Endothelial cell of umbilical vein (primary cell): ENCODE data around the gene ATXN7L2. TPM values are rescaled to one million over a fixed set of nuclear protein-coding genes. Genes with fewer than 3 reads are reported as not detected.

Source experiments
- BruUV-seq: library from RNA; stranded (reverse); fragments of 400-500 nt; replicated peaks from 2 replicates; lab custom pipeline; 2021; lab: Mats Ljungman, UMichigan
- CTCF ChIA-PET: fragments of 300-600, 350-600 bp; sonication (Branson Sonifier 250); formaldehyde crosslinking; loops from one replicate; lab custom pipeline; 2021; ENCODE audit warnings: antibody characterized with exemption, inconsistent platforms; lab: Charles Lee
- POLR2A ChIA-PET: fragments of 300-600, 350-600 bp; sonication (Branson Sonifier 250); formaldehyde crosslinking; loops from one replicate; lab custom pipeline; 2021; ENCODE audit warnings: antibody characterized with exemption, inconsistent platforms; lab: Charles Lee
- DNase-seq: peaks from one replicate; pipeline ENCODE4 v3.0.0-alpha.2; 2011; ENCODE audit warnings: low read depth, low spot score
- FAIRE-seq: peaks from 2 replicates; lab custom pipeline; 2011; peaks lifted over from hg19 to GRCh38; lab: Jason Lieb, UNC
- H2AFZ ChIP-seq: 2 replicates; pipeline ENCODE4 v1.6.0; 2012; ENCODE audit warnings: low read depth, low read length, control low read depth, inconsistent platforms
- H3K27ac ChIP-seq: 2 replicates; pipeline ENCODE4 v1.5.1; 2011; ENCODE audit warnings: low read depth, mild to moderate bottlenecking, control low read depth, low read length, moderate library complexity; ENCODE audit not compliant: insufficient read depth
- H3K27me3 ChIP-seq, 2 experiments: 2 replicates each; pipeline versions ENCODE4 v1.6.0 to v1.6.1; 2011; ENCODE audit warnings: low read length in 2 of 2, mixed read lengths in 1 of 2; ENCODE audit not compliant: control insufficient read depth in 2 of 2, insufficient read depth in 2 of 2
- H3K36me3 ChIP-seq, 2 experiments: 2 replicates in 1 of 2; 3 replicates in 1 of 2; pipeline ENCODE4 v1.5.1; 2011; ENCODE audit warnings: low read length in 2 of 2, mild to moderate bottlenecking in 1 of 2, moderate library complexity in 1 of 2; ENCODE audit not compliant: control insufficient read depth in 2 of 2, insufficient read depth in 2 of 2; ENCODE audit errors: extremely low read depth in 1 of 2
- H3K4me1 ChIP-seq: 3 replicates; pipeline ENCODE4 v1.5.1; 2011; ENCODE audit warnings: mild to moderate bottlenecking, low read length; ENCODE audit not compliant: control insufficient read depth, insufficient read depth; ENCODE audit errors: extremely low read depth
- H3K4me2 ChIP-seq: 2 replicates; pipeline ENCODE4 v1.6.1; 2011; ENCODE audit warnings: low read length, control low read depth, mixed read lengths; ENCODE audit not compliant: insufficient read depth
- H3K4me3 ChIP-seq, 3 experiments: fragments of 200-600 bp in 1 of 3; sonication (generic), shearing (Covaris generic) in 1 of 3; replicated peaks in 1 of 3; 2 replicates each; pipeline ENCODE4 v1.5.1; 2011 to 2016; ENCODE audit warnings: control low read depth in 3 of 3, low read length in 3 of 3, mild to moderate bottlenecking in 2 of 3, inconsistent platforms in 1 of 3, low read depth in 1 of 3, moderate library complexity in 1 of 3; ENCODE audit not compliant: insufficient read depth in 1 of 3
- H3K79me2 ChIP-seq: 2 replicates; pipeline ENCODE4 v1.6.0; 2012; ENCODE audit warnings: low read length, inconsistent platforms; ENCODE audit not compliant: control insufficient read depth, insufficient read depth
- H3K9ac ChIP-seq: replicated peaks from 2 replicates; pipeline ENCODE3; 2011; ENCODE audit warnings: low read length, control low read depth; ENCODE audit not compliant: insufficient read depth; ENCODE audit errors: extremely low read depth
- H3K9me1 ChIP-seq: replicated peaks from 3 replicates; pipeline ENCODE4 v1.6.0; 2011; ENCODE audit warnings: mild to moderate bottlenecking, low read length; ENCODE audit not compliant: control insufficient read depth, insufficient read depth; ENCODE audit errors: extremely low read depth
- H3K9me3 ChIP-seq: replicated peaks from 2 replicates; pipeline ENCODE4 v1.5.1; 2012; ENCODE audit warnings: low read length, inconsistent platforms; ENCODE audit not compliant: control insufficient read depth, insufficient read depth
- H4K20me1 ChIP-seq: replicated peaks from 2 replicates; pipeline ENCODE3; 2011; ENCODE audit warnings: mild to moderate bottlenecking, low read length; ENCODE audit not compliant: control insufficient read depth, insufficient read depth; ENCODE audit errors: extremely low read depth
- EZH2 ChIP-seq: IDR thresholded peaks from 2 replicates; pipeline ENCODE4 v1.6.1; 2012; ENCODE audit warnings: borderline replicate concordance, low read depth, mild to moderate bottlenecking, moderate library complexity, low read length, inconsistent platforms; ENCODE audit not compliant: severe bottlenecking
- FOS ChIP-seq: IDR thresholded peaks from 2 replicates; pipeline ENCODE4 v1.6.1; 2011; ENCODE audit warnings: mild to moderate bottlenecking, low read length, moderate library complexity, borderline replicate concordance; ENCODE audit not compliant: insufficient read depth
- GATA2 ChIP-seq: IDR thresholded peaks from 2 replicates; pipeline ENCODE4 v1.7.0; 2011; ENCODE audit warnings: low read depth, mild to moderate bottlenecking, moderate library complexity, mixed read lengths, low read length; ENCODE audit not compliant: insufficient read length, insufficient read depth
- JUN ChIP-seq: IDR thresholded peaks from 2 replicates; pipeline ENCODE4 v1.6.1; 2011; ENCODE audit warnings: borderline replicate concordance, low read depth; ENCODE audit not compliant: insufficient read length, insufficient read depth
- MAX ChIP-seq: IDR thresholded peaks from 2 replicates; pipeline ENCODE4 v1.6.1; 2011; ENCODE audit not compliant: insufficient read depth, insufficient read length
- MYC ChIP-seq: IDR thresholded peaks from one replicate; pipeline ENCODE4 v1.6.1; 2011; ENCODE audit warnings: mild to moderate bottlenecking, low read depth, low read length
- POLR2A ChIP-seq: IDR thresholded peaks from 2 replicates; pipeline ENCODE4 v1.6.1; 2012; ENCODE audit warnings: low read depth, mild to moderate bottlenecking, control low read depth, low read length
- POLR2AphosphoS5 ChIP-seq: IDR thresholded peaks from 2 replicates; pipeline ENCODE4 v1.6.1; 2012; ENCODE audit warnings: low read depth, mild to moderate bottlenecking, control low read depth, low read length, moderate library complexity; ENCODE audit not compliant: insufficient read depth
- dilution Hi-C: fragments of 300-500 bp; cut with MboI; formaldehyde crosslinking; loops from one replicate; pipeline ENCODE4 v1.15.0; 2019; ENCODE audit warnings: low sequenced_read_pairs; ENCODE audit not compliant: extremely low pct_ligation_motif_present
- intact Hi-C: fragments of 100-400 bp; cut with micrococcal nuclease; formaldehyde crosslinking; loops from one replicate; pipeline ENCODE4 v1.10.0; 2022
- polyA plus RNA-seq, 4 experiments: library from polyadenylated mRNA; depleted of rRNA in 3 of 4; stranded (reverse) in 3 of 4; unstranded in 1 of 4; fragments of >200 nt; gene quantifications; 2 replicates each; pipeline versions ENCODE4 v1.2.1 to v1.2.3, GENCODE V29; 2011 to 2012; ENCODE audit warnings: missing spikeins in 1 of 4
- total RNA-seq: library from RNA; stranded (reverse); gene quantifications from 2 replicates; pipeline ENCODE4 v1.2.3, GENCODE V29; 2021
- TF ChIP-seq, protein P1 (sequence below), 2 donors: IDR thresholded peaks; 1 replicate in 1 of 2; 2 replicates in 1 of 2; pipeline ENCODE4 v1.5.1; 2011; ENCODE audit warnings: low read length in 2 of 2, mild to moderate bottlenecking in 2 of 2, moderate library complexity in 2 of 2, control low read depth in 1 of 2, inconsistent platforms in 1 of 2, low read depth in 1 of 2; ENCODE audit not compliant: insufficient read depth in 1 of 2; ENCODE audit errors: extremely low read depth in 1 of 2

ATXN7L2 gene
- total and polyA plus RNA-seq, 2 donors (not counting 3 experiments of a cell fraction or from before 2014, with no cell fraction given) = 4.4 to 4.9 TPM

- H3K4me2 ChIP-seq = no peak overlapping the region
- H3K27ac ChIP-seq = no peak overlapping the region
- peaks cover 21% of the 10 kb centered on the region in 2 experiments for H3K27me3 ChIP-seq
- H3K79me2 ChIP-seq = no peaks in the 10 kb centered on the region
- intact Hi-C loops (loop anchor here (10.0 kb wide), 3 partner anchors 133 to 283 kb away; partner anchors contain the start of genes AMPD2, EPS8L3 and GNAT2), dilution Hi-C loops (no loop called here)
- no peaks in the 10 kb centered on the region for H3K9me1 ChIP-seq
- no peak overlapping the region for H3K9ac ChIP-seq
- H2AFZ ChIP-seq = no peak overlapping the region
- H3K9me3 ChIP-seq = no peaks in the 10 kb centered on the region
- POLR2A ChIA-PET = no interaction called here
- TF ChIP-seq MYC (no peak), EZH2 (no peak), JUN (no peak), POLR2A (no peak), FOS (no peak), GATA2 (no peak), POLR2AphosphoS5 (no peak), MAX (no peak)
- TF ChIP-seq, protein P1, sequence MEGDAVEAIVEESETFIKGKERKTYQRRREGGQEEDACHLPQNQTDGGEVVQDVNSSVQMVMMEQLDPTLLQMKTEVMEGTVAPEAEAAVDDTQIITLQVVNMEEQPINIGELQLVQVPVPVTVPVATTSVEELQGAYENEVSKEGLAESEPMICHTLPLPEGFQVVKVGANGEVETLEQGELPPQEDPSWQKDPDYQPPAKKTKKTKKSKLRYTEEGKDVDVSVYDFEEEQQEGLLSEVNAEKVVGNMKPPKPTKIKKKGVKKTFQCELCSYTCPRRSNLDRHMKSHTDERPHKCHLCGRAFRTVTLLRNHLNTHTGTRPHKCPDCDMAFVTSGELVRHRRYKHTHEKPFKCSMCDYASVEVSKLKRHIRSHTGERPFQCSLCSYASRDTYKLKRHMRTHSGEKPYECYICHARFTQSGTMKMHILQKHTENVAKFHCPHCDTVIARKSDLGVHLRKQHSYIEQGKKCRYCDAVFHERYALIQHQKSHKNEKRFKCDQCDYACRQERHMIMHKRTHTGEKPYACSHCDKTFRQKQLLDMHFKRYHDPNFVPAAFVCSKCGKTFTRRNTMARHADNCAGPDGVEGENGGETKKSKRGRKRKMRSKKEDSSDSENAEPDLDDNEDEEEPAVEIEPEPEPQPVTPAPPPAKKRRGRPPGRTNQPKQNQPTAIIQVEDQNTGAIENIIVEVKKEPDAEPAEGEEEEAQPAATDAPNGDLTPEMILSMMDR (IDR thresholded peaks at IDR 0.05; ENCODE audit: extremely low read depth in 1 of 2, insufficient read depth in 1 of 2, low read depth in 1 of 2, low read length in 2 of 2) = no peak
- DNase-seq (no peak), FAIRE-seq (no peak)
- BruUV-seq = no TSS peak
- no peaks in the 10 kb centered on the region for H3K36me3 ChIP-seq
- no peak overlapping the region for H3K4me3 ChIP-seq
- H3K4me1 ChIP-seq = peaks cover 14% of the 10 kb centered on the region
- no peaks in the 10 kb centered on the region for H4K20me1 ChIP-seq
- CTCF ChIA-PET = interaction anchor here (0.6 to 3.4 kb wide), 4 partner anchors 11 to 50 kb away, joined by 4 to 22 read pairs (median 4); partner anchors contain the start of gene CYB561D1
Observed at GRCh38 chr1:109482242-109482641, 1.5 kb upstream of the ATXN7L2 start.
